K562 (cell line): ENCODE results near the gene VASH2. TPM values are rescaled to one million over a fixed set of nuclear protein-coding genes. Genes with fewer than 3 reads are reported as not detected.
A peak's percentile ranks its signal among the peaks of the same experiment; 100 is the strongest.

Experiments
- ARNT ChIP-seq, 2 experiments: fragments of 450-650 bp; IDR thresholded peaks; 2 replicates each; pipeline ENCODE4 v1.6.1; 2016; ENCODE audit warnings: mild to moderate bottlenecking in 1 of 2
- CBFB ChIP-seq: sonication (generic); formaldehyde crosslinking; IDR thresholded peaks from 2 replicates; pipeline ENCODE4 v1.4.0; 2020; ENCODE audit warnings: mild to moderate bottlenecking, missing genetic modification reagents
- FOXM1 ChIP-seq, 2 experiments: fragments of 450-650 bp in 1 of 2; sonication (generic) in 1 of 2; formaldehyde crosslinking in 1 of 2; IDR thresholded peaks; 2 replicates each; pipeline versions ENCODE4 v1.6.1 to v1.9.0; 2017 to 2022; ENCODE audit warnings: low read depth in 2 of 2, mild to moderate bottlenecking in 2 of 2, missing genetic modification reagents in 1 of 2, moderate library complexity in 1 of 2
- KDM2B ChIP-seq: fragments of 250-450 bp; sonication (Bioruptor Pico); IDR thresholded peaks from 2 replicates; pipeline ENCODE4 v1.8.0; 2021; ENCODE audit warnings: mild to moderate bottlenecking, moderate library complexity
- LARP7 ChIP-seq: fragments of 450-650 bp; IDR thresholded peaks from 2 replicates; pipeline ENCODE4 v1.6.1; 2016
- MBD2 ChIP-seq: sonication (generic); IDR thresholded peaks from 2 replicates; pipeline ENCODE4 v1.6.1; 2016; ENCODE audit warnings: low read depth, borderline replicate concordance
- MED1 ChIP-seq: sonication (generic); formaldehyde crosslinking; IDR thresholded peaks from 2 replicates; pipeline ENCODE4 v1.8.1; 2023; ENCODE audit warnings: missing genetic modification reagents, borderline replicate concordance
- NFATC3 ChIP-seq: fragments of 450-650 bp; IDR thresholded peaks from 2 replicates; pipeline ENCODE4 v1.6.1; 2017; ENCODE audit warnings: mild to moderate bottlenecking
- POU5F1 ChIP-seq: fragments of 150-350 bp; IDR thresholded peaks from 2 replicates; pipeline ENCODE4 v1.6.1; 2014; ENCODE audit warnings: borderline replicate concordance, low read length, low read depth, mild to moderate bottlenecking; ENCODE audit not compliant: partially characterized antibody
- RNF2 ChIP-seq: sonication (generic); IDR thresholded peaks from 2 replicates; pipeline ENCODE4 v1.6.1; 2016
- SAFB ChIP-seq: fragments of 200-400 bp; formaldehyde crosslinking; IDR thresholded peaks from 2 replicates; pipeline ENCODE4 v1.6.1; 2017; ENCODE audit warnings: low read depth, low read length, borderline replicate concordance
- SMARCA5 ChIP-seq: fragments of 450-650 bp; IDR thresholded peaks from 2 replicates; pipeline ENCODE4 v1.6.1; 2016
- SMC3 ChIP-seq: conservative IDR thresholded peaks from 2 replicates; pipeline ENCODE4 v1.6.1; 2011; ENCODE audit warnings: low read depth, low read length, improper control_type of control experiment; ENCODE audit not compliant: insufficient read depth
- SRSF1 ChIP-seq: fragments of 200-400 bp; formaldehyde crosslinking; IDR thresholded peaks from 2 replicates; pipeline ENCODE4 v1.6.1; 2017; ENCODE audit warnings: mild to moderate bottlenecking, low read depth, low read length, moderate library complexity
- STAT5A ChIP-seq: IDR thresholded peaks from 2 replicates; pipeline ENCODE4 v1.6.1; 2012; ENCODE audit warnings: low read length, inconsistent platforms, borderline replicate concordance
- TFAM ChIP-seq: fragments of 250-450 bp; sonication (Bioruptor Pico); conservative IDR thresholded peaks from 2 replicates; pipeline ENCODE4 v1.5.0; 2021; ENCODE audit warnings: mild to moderate bottlenecking, moderate library complexity
- ZNF146 ChIP-seq: IDR thresholded peaks from one replicate; pipeline ENCODE4 v1.6.1; 2018; ENCODE audit warnings: missing compliant biosample characterization; ENCODE audit not compliant: unreplicated experiment
- ZNF507 ChIP-seq: conservative IDR thresholded peaks from 2 replicates; pipeline ENCODE4 v1.6.1; 2017; ENCODE audit warnings: missing genetic modification characterization, missing compliant biosample characterization
- ZNF561 ChIP-seq: fragments of 450-650 bp; formaldehyde crosslinking; conservative IDR thresholded peaks from 2 replicates; pipeline ENCODE4 v1.4.0; 2020; ENCODE audit warnings: mild to moderate bottlenecking, moderate library complexity
- ZNF57 ChIP-seq: fragments of 450-650 bp; formaldehyde crosslinking; IDR thresholded peaks from 2 replicates; pipeline ENCODE4 v1.4.0; 2020; ENCODE audit warnings: mild to moderate bottlenecking, moderate library complexity
- ZNF644 ChIP-seq: fragments of 200-800 bp; sonication (Bioruptor generic); IDR thresholded peaks from 2 replicates; pipeline ENCODE4 v1.6.1; 2016; ENCODE audit warnings: low read depth, missing genetic modification characterization, missing compliant biosample characterization
- ZSCAN32 ChIP-seq: fragments of 450-650 bp; formaldehyde crosslinking; IDR thresholded peaks from 2 replicates; pipeline ENCODE4 v1.4.0; 2020; ENCODE audit warnings: mild to moderate bottlenecking, moderate library complexity
- polyA plus RNA-seq, 8 experiments: library from polyadenylated mRNA; depleted of rRNA in 4 of 8; stranded (reverse) in 5 of 8; unstranded in 3 of 8; fragments of >200 nt; fragmentation: Nextera tagmentation in 2 of 8; fragmentation: Illumina TruSeq in 1 of 8; extraction: Ambion mirVana in 2 of 8; extraction: Trizol in 1 of 8; gene quantifications; 2 replicates each; pipeline versions ENCODE4 v1.2.1 to v1.2.3, GENCODE V29; 2011 to 2014; ENCODE audit warnings: inconsistent platforms in 1 of 8, missing spikeins in 1 of 8
- total RNA-seq, 7 experiments: library from RNA; depleted of rRNA in 6 of 7; stranded (reverse); fragments of >200 nt in 6 of 7; fragmentation: Illumina TruSeq in 2 of 7; extraction: Trizol in 2 of 7; gene quantifications; 2 replicates each; pipeline versions ENCODE4 v1.2.1 to v1.2.3, GENCODE V29; 2011 to 2021; ENCODE audit warnings: low replicate concordance in 1 of 7
- TF ChIP-seq, protein P1 (sequence below): fragments of 250-450 bp; sonication (Bioruptor Pico); IDR thresholded peaks from 2 replicates; pipeline ENCODE4 v1.4.0; 2020; ENCODE audit warnings: mild to moderate bottlenecking
- TF ChIP-seq, protein P2 (sequence below): fragments of 450-650 bp; IDR thresholded peaks from 2 replicates; pipeline ENCODE4 v1.6.1; 2018; ENCODE audit not compliant: partially characterized antibody

Gene VASH2
- total and polyA plus RNA-seq, 9 of the 15 experiments (the other 6 are each of a cell fraction or from before 2014, with no cell fraction given) = 0.04 to 0.40 (median 0.10) TPM; not detected in 1

DNA sequence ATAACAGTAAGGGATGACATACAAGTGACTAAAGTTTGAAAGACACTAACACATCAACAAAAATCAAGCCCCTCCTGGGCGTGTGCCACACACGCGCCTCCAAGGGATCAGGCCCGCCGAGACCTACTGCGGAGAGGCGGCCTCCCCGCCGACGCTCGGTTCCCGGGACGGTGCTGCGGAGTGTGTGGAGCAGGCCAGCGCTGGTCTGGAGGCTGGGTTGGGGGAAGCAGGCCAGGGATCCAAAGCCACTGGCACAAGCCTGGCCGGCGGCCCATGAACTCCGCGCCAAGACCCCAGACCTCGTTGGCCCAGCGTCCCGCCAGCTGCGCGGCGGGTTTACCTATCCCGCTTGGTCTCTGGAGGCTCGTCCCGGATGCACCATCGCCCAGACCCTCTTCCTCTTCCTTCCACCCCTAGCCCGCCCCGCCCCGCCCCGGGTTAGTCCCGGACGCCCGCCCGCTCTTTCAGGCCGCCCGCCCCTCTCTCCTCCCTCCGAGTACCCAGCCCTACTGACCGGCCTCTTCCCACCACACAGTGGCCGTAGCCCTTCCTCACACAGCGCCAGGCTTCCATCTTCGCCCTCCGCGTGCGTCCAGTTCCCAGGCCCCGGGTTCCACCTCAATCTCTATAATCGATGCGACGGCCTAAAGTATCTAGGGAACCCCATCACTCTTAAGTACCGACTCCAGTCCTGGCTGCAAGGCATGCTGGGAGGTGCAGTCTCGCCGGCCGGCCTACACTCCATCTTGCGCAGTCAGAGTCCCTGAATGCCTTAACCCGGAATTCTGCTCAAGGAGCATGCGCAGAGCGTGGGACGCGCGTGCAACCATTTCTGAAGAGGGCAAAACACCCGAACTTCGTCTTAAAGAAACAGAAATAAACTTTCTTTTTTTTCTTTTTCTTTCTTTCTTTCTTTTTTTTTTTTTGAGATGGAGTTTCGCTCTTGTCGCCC, 65.0 kb downstream of the VASH2 start, which contains the start of gene ANGEL2 (continued):
- TF ChIP-seq STAT5A = no peak
- TF ChIP-seq ZNF644 (tag) = no peak
- 0 out of 2 replicates have a peak, but pooled peaks have one; percentile 18 for TF ChIP-seq SMC3
- no peak for TF ChIP-seq MED1 (CRISPR knock-in tag)
- TF ChIP-seq POU5F1 = peak; percentile 60
- no peak for TF ChIP-seq ZNF146 (CRISPR knock-in tag)
- no peak for TF ChIP-seq SAFB
- TF ChIP-seq SRSF1 = peak; percentile 40; the same call in 1 of the 2 replicates
- peak; percentile 86; the same call in 1 of the 2 replicates for TF ChIP-seq KDM2B
- no peak for TF ChIP-seq ZNF561 (CRISPR knock-in tag)
- no peak for TF ChIP-seq CBFB (CRISPR knock-in tag)
- TF ChIP-seq, protein P1, sequence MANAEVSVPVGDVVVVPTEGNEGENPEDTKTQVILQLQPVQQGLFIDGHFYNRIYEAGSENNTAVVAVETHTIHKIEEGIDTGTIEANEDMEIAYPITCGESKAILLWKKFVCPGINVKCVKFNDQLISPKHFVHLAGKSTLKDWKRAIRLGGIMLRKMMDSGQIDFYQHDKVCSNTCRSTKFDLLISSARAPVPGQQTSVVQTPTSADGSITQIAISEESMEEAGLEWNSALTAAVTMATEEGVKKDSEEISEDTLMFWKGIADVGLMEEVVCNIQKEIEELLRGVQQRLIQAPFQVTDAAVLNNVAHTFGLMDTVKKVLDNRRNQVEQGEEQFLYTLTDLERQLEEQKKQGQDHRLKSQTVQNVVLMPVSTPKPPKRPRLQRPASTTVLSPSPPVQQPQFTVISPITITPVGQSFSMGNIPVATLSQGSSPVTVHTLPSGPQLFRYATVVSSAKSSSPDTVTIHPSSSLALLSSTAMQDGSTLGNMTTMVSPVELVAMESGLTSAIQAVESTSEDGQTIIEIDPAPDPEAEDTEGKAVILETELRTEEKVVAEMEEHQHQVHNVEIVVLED = peak; percentile 51; the same call in 1 of the 2 replicates
- TF ChIP-seq FOXM1 (IDR thresholded peaks at IDR 0.05; ENCODE audit: low read depth) = peak; percentile 75
- peak; percentile 78 for TF ChIP-seq FOXM1 (CRISPR knock-in tag; IDR thresholded peaks at IDR 0.05; ENCODE audit: low read depth)
- TF ChIP-seq, protein P2, sequence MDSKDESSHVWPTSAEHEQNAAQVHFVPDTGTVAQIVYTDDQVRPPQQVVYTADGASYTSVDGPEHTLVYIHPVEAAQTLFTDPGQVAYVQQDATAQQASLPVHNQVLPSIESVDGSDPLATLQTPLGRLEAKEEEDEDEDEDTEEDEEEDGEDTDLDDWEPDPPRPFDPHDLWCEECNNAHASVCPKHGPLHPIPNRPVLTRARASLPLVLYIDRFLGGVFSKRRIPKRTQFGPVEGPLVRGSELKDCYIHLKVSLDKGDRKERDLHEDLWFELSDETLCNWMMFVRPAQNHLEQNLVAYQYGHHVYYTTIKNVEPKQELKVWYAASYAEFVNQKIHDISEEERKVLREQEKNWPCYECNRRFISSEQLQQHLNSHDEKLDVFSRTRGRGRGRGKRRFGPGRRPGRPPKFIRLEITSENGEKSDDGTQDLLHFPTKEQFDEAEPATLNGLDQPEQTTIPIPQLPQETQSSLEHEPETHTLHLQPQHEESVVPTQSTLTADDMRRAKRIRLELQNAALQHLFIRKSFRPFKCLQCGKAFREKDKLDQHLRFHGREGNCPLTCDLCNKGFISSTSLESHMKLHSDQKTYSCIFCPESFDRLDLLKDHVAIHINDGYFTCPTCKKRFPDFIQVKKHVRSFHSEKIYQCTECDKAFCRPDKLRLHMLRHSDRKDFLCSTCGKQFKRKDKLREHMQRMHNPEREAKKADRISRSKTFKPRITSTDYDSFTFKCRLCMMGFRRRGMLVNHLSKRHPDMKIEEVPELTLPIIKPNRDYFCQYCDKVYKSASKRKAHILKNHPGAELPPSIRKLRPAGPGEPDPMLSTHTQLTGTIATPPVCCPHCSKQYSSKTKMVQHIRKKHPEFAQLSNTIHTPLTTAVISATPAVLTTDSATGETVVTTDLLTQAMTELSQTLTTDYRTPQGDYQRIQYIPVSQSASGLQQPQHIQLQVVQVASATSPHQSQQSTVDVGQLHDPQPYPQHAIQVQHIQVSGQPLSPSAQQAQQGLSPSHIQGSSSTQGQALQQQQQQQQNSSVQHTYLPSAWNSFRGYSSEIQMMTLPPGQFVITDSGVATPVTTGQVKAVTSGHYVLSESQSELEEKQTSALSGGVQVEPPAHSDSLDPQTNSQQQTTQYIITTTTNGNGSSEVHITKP = peak; percentile 48
- TF ChIP-seq ARNT (IDR thresholded peaks at IDR 0.05) = 0 out of 4 replicates have a peak, but pooled peaks of 1 of the 2 experiments have one; percentile 53
- no peak for TF ChIP-seq MBD2
- TF ChIP-seq ZNF57 (CRISPR knock-in tag) = no peak
- TF ChIP-seq TFAM (CRISPR knock-in tag) = no peak
- no peak for TF ChIP-seq ZSCAN32
- TF ChIP-seq ZNF507 = no peak
- no peak for TF ChIP-seq NFATC3
- no peak for TF ChIP-seq RNF2
- no peak for TF ChIP-seq LARP7
- TF ChIP-seq SMARCA5 = no peak
